Measurements from ENCODE around the gene KPNA3. TPM values are rescaled to one million over a fixed set of nuclear protein-coding genes. Genes with fewer than 3 reads are reported as not detected.

KPNA3 gene, protein sequence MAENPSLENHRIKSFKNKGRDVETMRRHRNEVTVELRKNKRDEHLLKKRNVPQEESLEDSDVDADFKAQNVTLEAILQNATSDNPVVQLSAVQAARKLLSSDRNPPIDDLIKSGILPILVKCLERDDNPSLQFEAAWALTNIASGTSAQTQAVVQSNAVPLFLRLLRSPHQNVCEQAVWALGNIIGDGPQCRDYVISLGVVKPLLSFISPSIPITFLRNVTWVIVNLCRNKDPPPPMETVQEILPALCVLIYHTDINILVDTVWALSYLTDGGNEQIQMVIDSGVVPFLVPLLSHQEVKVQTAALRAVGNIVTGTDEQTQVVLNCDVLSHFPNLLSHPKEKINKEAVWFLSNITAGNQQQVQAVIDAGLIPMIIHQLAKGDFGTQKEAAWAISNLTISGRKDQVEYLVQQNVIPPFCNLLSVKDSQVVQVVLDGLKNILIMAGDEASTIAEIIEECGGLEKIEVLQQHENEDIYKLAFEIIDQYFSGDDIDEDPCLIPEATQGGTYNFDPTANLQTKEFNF
- total RNA-seq = 48.2 and 51.5 TPM in 2 replicates

DNA sequence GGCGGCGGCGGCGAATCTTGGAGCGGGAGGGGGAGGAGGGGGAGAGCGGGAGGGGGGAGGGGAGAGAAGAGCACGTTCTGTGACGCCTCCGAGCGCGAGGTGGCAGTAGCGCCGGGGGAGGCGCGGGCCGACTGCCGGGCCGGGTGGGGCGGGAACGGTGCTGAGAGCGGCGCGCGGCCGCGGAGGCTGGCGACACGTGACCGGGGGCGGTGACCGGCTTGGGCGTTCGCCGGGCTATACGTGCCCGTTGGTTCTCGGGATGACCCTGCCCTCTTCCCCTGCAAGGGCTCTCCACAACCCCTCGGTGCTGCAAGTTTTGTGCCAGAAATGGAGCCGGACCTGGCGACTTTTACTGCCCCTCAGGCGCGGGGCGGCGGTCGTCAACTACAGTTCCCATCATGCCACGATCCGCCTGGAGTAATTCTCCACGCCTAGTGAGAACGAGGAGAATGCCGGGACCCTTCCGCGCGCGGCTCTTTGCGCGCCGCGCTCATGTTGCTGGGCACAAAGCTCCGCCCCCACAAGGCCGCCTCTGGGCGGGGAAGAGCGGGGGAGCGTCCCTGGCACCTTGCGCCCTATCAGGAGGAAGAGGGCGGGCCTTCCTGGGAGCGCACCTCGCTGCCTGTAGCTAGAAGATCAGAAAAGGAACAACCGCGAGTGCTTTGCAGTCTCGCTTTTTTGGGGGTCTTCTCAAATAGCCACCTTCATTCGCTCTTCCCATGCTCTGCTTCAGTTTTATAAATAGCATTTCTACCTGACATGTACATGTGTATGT is at the start of gene KPNA3:
KPNA3 (minus strand) TSS at position 133 of the 775 bp plus-strand sequence. CDS start 176 bp downstream, outside the sequence.

DNA sequence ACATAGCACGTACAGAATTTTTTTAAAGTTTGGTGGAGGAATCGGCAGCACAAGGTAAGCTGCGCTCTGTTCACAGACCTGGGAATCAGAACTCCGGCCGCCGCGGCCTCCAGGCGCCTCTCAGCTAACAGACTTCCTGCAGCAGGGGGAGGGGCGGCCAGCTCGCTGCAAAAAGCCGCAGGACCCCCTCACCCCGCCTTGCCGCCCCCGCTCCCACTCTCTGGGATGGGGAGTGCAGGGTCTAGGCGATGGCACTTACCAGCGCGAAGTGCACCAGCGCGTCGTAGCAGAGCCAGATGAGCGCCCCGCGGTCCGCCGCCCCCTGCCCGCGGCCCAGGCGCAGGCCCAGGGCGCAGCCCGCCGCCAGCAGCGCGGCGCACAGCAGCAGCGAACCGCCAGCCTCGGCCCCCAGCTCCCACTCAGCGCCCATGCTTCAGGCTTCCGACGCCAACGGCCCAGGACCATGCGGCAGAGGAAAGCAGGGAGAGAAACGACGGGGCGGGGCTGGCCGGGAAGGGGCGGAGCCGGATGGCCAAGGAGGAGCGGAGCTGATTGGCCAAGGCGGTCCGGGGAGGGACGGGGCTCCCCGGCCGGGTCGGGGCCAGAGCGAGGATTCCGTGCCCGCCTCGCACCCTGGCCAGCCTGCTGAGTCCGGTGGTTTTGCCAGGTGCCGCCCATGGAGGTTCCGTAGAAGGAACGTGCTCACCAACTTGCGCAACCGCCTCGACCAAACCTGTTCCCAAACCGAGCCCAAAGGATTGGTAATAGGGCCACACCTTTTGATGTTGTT is 101.3 kb downstream of the KPNA3 start, which contains the start of gene EBPL:
EBPL (minus strand) TSS at position 492 of the 790 bp plus-strand sequence; CDS start at position 430, 62 bp downstream.

Other genes starting within 250 kb of the KPNA3 start
- gene RCBTB1, start 207.1 kb downstream of the KPNA3 start, total RNA-seq = 20.0 and 20.9 TPM in 2 replicates
- not detected in 2 replicates for gene ARL11, start 164.2 kb downstream of the KPNA3 start, total RNA-seq
- 80.5 and 100.0 TPM in 2 replicates for gene EBPL, start 101.2 kb downstream of the KPNA3 start, total RNA-seq
- gene SPRYD7, start 143.7 kb upstream of the KPNA3 start, total RNA-seq = 5.0 and 5.9 TPM in 2 replicates
- 29.1 and 35.7 TPM in 2 replicates for gene TRIM13, start 204.4 kb upstream of the KPNA3 start, total RNA-seq
- gene KCNRG, start 222.8 kb upstream of the KPNA3 start, total RNA-seq = 0.22 and 2.2 TPM in 2 replicates

Data from articular chondrocyte of knee joint (primary cell).